DOHH2 (cell line): ENCODE data around the gene AAMP.
A peak's percentile ranks its signal among the peaks of the same experiment; 100 is the strongest.

ENCODE experiments used
- H3F3A ChIP-seq: fragments of 200-600 bp; sonication (generic), shearing (Covaris generic); 2 replicates; pipeline ENCODE4 v1.6.0; 2016; ENCODE audit warnings: antibody characterized with exemption, mild to moderate bottlenecking; ENCODE audit not compliant: control insufficient read depth, insufficient read depth
- H3K27ac ChIP-seq: fragments of 200-600 bp; sonication (generic); 2 replicates; pipeline ENCODE4 v1.5.1; 2014; ENCODE audit warnings: low read depth, mild to moderate bottlenecking, low read length, moderate library complexity
- H3K27me3 ChIP-seq: fragments of 200-600 bp; sonication (generic); 2 replicates; pipeline ENCODE4 v1.6.1; 2014; ENCODE audit warnings: mild to moderate bottlenecking, low read length, mixed read lengths; ENCODE audit not compliant: control insufficient read depth
- H3K36me3 ChIP-seq: fragments of 200-600 bp; sonication (generic); 2 replicates; pipeline ENCODE4 v1.6.1; 2014; ENCODE audit warnings: mild to moderate bottlenecking, low read length, moderate library complexity, mixed read lengths; ENCODE audit not compliant: control insufficient read depth
- H3K4me1 ChIP-seq: fragments of 200-600 bp; sonication (generic); 2 replicates; pipeline ENCODE4 v1.6.1; 2014; ENCODE audit warnings: mild to moderate bottlenecking, low read length, mixed read lengths; ENCODE audit not compliant: control insufficient read depth
- H3K4me2 ChIP-seq: fragments of 200-600 bp; sonication (generic); 2 replicates; pipeline ENCODE4 v1.6.0; 2014; ENCODE audit warnings: mild to moderate bottlenecking, low read length, moderate library complexity
- H3K4me3 ChIP-seq: fragments of 200-600 bp; sonication (generic); 2 replicates; pipeline ENCODE4 v1.5.1; 2014; ENCODE audit warnings: mild to moderate bottlenecking, low read length, mixed read lengths
- H3K79me2 ChIP-seq: fragments of 200-600 bp; sonication (generic); 2 replicates; pipeline ENCODE4 v1.6.1; 2014; ENCODE audit warnings: mild to moderate bottlenecking, low read length, mixed read lengths; ENCODE audit not compliant: control insufficient read depth
- H3K9me2 ChIP-seq: fragments of 200-600 bp; sonication (generic); replicated peaks from 2 replicates; pipeline ENCODE4 v1.6.1; 2014; ENCODE audit warnings: mild to moderate bottlenecking, low read length, mixed read lengths; ENCODE audit not compliant: control insufficient read depth
- H3K9me3 ChIP-seq: fragments of 200-600 bp; sonication (generic); 2 replicates; pipeline ENCODE4 v1.6.1; 2014; ENCODE audit warnings: antibody characterized with exemption, low read length, mixed read lengths; ENCODE audit not compliant: control insufficient read depth, insufficient read depth
- H4K20me1 ChIP-seq: fragments of 200-600 bp; sonication (generic); 2 replicates; pipeline ENCODE4 v1.6.0; 2014; ENCODE audit warnings: low read depth, mild to moderate bottlenecking, antibody characterized with exemption, low read length, moderate library complexity; ENCODE audit not compliant: control insufficient read depth, insufficient read depth
- CTCF ChIP-seq: fragments of 200-600 bp; sonication (generic); IDR thresholded peaks from one replicate; pipeline ENCODE4 v1.5.1; 2014; ENCODE audit warnings: antibody characterized with exemption, mild to moderate bottlenecking, low read depth, low read length; ENCODE audit not compliant: poor library complexity, severe bottlenecking
- EZH2phosphoT487 ChIP-seq: fragments of 200-600 bp; sonication (generic); IDR thresholded peaks from 2 replicates; pipeline ENCODE4 v1.6.1; 2017; ENCODE audit warnings: borderline replicate concordance, mild to moderate bottlenecking, antibody characterized with exemption, low read length, moderate library complexity, mixed read lengths

Gene AAMP

GRCh38 chr2:218260742-218261422 lies 9.1 kb downstream of the AAMP start, which contains the start of gene GPBAR1:
TSS of gene GPBAR1 (plus strand) at chr2:218261015. CDS start at chr2:218262725, 1,710 bp downstream.
- Histone ChIP-seq H3K9me2 (no peaks in the 10 kb centered on the region), H3K36me3 (peaks cover 30% of the 10 kb centered on the region), H3K4me1 (peaks cover 49% of the 10 kb centered on the region), H3K79me2 (no peaks in the 10 kb centered on the region), H3K4me3 (peak within 1 kb of the TSS; percentile 8; the same call in 1 of the 2 replicates), H3K4me2 (peak within 1 kb of the TSS; percentile 26), H3F3A (peaks cover 18% of the 10 kb centered on the region), H4K20me1 (no peaks in the 10 kb centered on the region), H3K9me3 (no peaks in the 10 kb centered on the region), H3K27me3 (no peaks in the 10 kb centered on the region), H3K27ac (0 out of 2 replicates have a peak within 1 kb of the TSS, but pooled peaks have one; percentile 9)
- TF ChIP-seq CTCF (no peak), EZH2phosphoT487 (no peak)

- Histone ChIP-seq H3F3A (peaks cover 26% of the 10 kb centered on the region), H3K27me3 (no peaks in the 10 kb centered on the region), H4K20me1 (no peaks in the 10 kb centered on the region), H3K4me3 (no peak overlapping the region), H3K4me1 (peaks cover 49% of the 10 kb centered on the region), H3K79me2 (no peaks in the 10 kb centered on the region), H3K27ac (no peak overlapping the region), H3K36me3 (peaks cover 31% of the 10 kb centered on the region), H3K9me2 (no peaks in the 10 kb centered on the region), H3K4me2 (no peak overlapping the region), H3K9me3 (no peaks in the 10 kb centered on the region)
- no peak for TF ChIP-seq EZH2phosphoT487
- no peak for TF ChIP-seq CTCF
These were observed 9.8 kb downstream of the AAMP start for GRCh38 chr2:218260166-218260565.

- Histone ChIP-seq H3K27ac (no peak overlapping the region), H3K4me3 (no peak overlapping the region), H4K20me1 (no peaks in the 10 kb centered on the region), H3K79me2 (no peaks in the 10 kb centered on the region), H3K4me2 (no peak overlapping the region), H3K4me1 (peaks cover 49% of the 10 kb centered on the region), H3K27me3 (no peaks in the 10 kb centered on the region), H3F3A (peaks cover 34% of the 10 kb centered on the region), H3K9me3 (no peaks in the 10 kb centered on the region), H3K36me3 (peaks cover 31% of the 10 kb centered on the region), H3K9me2 (no peaks in the 10 kb centered on the region)
- TF ChIP-seq EZH2phosphoT487 (no peak), CTCF (no peak)
These were observed 10.6 kb downstream of the AAMP start for GRCh38 chr2:218259099-218259961.
